Hepatic stellate cell (primary cell): ENCODE data around the gene FAM3C.
"Not testable (repeated sequence)": the region's sequence is repeated elsewhere in the genome, so short reads cannot be mapped to it uniquely, and the experiment has no call there.

Experiments
- DNase-seq: peaks from one replicate; pipeline ENCODE4 v3.0.0; 2011; ENCODE audit warnings: low spot score

Gene FAM3C

GRCh38 chr7:121395961-121396757, at the start of gene FAM3C:
Gene FAM3C (minus strand): TSS chr7:121396308. CDS start chr7:121382969, 13,339 bp downstream.
- peak; percentile 85 for DNase-seq

GRCh38 chr7:121442845-121443244, 46.7 kb upstream of the FAM3C start:
- DNase-seq, result no peak

DNA sequence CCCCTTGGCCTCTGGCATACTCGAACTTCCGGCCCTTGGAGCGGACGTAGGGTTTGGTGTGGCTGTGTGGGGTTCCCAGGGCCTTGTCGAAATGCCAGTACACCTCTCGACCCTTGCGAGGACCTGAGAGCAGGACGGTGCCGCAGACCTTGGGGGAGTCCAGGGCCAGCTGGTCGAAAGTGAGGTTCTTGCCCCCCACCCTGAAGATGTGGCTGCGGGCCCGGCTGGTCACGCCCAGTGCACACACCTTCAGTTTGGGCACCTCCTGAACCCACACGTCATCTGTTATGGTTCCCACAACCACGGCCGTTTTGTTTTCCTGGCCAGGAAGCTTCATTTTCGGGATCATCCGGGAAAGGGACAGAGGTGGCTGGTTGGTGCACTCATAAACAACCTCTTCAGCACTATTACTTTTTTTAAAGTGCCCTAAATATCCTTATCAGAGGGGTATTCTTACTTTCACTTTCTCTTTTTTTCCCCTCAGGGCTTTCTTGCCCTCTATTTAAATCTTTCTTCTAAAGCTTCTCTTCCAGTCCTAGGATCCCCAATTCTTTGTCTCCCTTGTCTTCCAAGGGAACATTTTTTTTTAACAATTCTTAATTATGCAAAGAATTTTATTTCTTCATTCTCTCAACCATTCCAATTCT, 44.9 kb upstream of the FAM3C start:
- DNase-seq, result no peak

DNA sequence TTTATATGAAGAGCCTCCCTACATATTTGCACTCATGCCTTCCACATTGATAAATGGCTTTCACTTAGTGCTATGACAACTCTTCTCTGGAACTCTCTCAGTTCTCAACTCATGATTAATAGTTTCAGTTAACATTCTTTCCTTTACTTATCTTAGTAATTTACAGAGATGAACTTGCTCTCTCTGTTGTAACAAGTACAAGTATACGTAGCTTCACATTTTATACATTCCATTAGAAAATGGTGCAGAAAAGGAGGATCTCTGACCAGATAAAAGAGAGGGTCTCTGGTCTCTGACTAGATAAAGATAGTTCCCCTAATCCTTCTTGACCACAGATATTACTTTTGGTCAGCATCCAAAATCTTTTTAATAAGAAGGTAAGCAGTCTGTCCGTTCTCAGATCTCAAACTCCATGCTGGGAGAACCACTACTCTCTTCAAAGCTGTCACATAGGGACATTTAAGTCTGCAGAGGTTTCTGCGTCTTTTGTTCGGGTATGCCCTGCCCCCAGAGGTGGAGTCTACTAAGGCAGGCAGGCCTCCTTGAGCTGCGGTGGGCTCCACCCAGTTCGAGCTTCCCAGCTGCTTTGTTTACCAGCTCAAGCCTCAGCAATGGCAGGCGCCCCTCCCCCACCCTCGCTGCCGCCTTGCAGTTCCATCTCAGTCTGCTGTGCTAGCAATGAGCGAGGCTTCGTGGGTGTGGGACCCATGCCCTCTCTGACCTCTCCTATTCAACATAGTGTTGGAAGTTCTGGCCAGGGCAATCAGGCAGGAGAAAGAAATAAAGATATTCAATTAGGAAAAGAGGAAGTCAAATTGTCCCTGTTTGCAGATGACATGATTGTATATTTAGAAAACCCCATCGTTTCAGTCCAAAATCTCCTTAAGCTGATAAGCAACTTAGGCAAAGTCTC, 42.2 kb upstream of the FAM3C start:
- DNase-seq, result peak; percentile 33

DNA sequence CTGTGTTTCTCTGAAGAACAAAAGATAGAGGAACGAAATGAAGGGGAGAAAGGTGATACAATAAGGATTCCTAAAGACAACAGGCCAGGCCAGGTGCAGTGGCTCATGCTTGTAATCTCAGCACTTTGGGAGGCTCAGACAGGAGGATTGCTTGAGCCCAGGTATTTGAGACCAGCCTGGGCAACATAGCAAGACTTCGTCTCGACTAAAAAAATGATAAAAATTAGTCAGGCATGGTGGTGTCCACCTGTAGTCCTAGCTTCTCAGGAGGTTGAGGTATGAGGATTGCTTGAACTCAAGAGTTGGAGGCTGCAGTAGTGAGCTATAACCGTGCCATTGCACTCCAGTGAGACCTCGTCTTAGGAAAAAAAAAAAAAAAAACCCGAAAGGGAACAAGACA, 41.4 kb upstream of the FAM3C start:
- DNase-seq, result no peak

DNA sequence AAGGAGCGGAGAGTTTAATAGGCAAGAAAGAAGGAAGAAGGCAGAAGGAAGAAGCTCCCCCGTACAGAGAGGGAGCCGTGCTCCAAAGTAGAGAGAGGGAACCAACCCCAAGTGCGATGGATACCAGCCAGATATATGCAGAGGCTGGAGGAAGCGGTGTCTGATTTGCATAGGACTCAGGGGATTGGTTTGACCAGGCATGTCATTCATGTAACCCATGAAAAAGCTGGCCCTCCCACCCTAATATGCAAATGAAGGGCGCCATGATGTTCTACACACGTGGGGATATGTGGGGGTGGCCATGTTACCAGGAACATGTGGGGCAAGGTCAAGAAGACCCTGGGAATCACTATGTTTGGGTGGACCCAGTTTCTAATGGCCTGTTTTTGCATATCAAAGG, 40.6 kb upstream of the FAM3C start:
- DNase-seq, result no peak

DNA sequence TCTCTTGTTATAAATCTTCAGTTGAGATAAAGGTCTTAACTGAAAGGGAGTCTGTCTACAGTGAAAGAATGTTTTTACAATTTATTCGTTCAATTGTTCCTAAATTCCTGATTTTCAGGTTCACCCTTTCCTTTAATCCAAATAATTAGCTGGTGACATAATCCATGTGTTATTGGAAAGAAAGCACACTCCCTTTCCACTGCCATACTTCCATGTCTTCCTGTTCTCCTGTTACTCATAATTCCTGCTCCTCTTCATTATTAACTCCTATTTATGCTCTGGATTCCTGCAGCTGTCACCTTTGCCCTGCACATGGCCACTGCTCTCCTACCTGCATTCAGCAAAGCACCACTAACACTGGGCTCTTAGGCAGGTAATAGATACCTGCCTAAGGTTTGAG, 40.0 kb upstream of the FAM3C start:
- no peak for DNase-seq

DNA sequence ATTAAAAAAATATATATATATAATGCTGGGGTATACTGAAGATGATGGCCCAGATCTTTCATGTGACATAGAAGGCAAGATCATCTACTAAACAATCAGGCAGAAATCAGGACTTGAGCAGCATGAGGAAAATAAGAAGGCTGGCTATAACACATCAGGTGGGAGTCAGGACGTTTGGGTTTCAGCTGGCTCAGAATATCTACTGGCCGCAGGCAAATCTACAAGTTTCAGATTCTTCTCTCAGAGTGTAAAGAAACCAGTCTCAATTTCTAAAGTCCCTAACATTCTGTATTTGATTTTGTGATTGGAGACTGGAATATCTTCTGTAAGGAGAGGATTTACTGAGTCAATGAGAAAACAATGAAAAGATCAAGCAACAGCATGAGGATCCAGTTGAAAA, 37.7 kb upstream of the FAM3C start:
- DNase-seq, result no peak

DNA sequence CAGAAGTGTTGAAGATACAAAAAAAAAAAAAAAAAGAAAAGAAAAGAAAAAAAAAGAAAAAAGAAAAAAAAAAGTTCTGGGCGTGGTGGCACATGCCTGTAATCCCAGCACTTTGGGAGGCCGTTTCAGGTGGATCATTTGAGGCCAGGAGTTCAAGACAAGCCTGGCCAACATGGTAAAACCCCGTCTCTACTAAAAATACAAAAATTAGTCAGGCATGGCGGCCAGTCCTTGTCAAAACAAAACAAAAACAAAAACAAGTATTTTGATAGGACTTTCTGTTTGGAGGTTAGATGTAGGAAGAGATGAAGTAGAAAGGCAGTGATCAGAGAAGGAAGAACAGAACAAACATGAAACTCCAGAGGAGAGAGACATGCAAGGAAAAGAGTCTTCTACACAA, 36.4 kb upstream of the FAM3C start:
- not testable (repeated sequence) for DNase-seq

DNA sequence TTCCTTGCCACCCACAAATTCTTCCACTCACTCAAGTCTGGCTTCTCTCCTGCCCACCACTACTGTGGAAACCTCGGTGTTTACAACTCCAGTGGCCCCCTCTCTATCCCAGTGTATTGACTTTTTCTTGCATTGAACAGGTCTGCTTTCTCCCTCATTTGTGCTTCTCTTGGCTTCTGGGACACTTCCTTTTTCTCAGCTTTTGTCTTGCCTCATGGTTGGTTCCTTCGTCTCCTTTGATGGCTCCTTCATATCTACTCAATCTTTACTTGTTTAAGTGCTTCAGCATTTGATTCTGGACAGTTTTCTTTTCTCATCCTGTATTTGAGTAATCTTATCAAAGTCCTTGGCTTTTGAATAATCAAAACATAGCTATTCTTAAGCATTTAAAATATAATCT, 35.9 kb upstream of the FAM3C start:
- no peak for DNase-seq

GRCh38 chr7:121431389-121431995, 35.4 kb upstream of the FAM3C start:
- no peak for DNase-seq

- no peak for DNase-seq
These were observed 34.5 kb upstream of the FAM3C start for GRCh38 chr7:121430558-121430957.

DNA sequence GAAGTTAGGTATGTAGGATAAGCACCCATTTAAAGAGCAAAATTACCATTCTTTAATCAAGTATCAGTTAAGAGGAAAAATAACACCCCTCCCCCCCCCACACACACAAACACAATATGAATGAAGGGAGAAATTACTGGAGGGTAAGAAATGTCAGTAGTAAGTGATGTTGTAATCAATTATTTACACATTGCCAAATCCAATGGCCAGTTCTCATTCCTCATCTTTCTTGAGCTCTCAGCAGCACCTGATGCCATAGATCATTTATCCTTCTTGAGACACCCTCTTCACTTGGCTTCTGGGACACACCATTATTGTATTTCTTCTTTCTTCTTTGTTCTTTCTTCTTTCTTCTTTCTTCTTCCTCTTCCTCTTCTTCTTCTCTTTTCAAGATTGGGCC, 33.7 kb upstream of the FAM3C start:
- no peak for DNase-seq

GRCh38 chr7:121428855-121429489, 32.9 kb upstream of the FAM3C start:
- DNase-seq, result no peak

GRCh38 chr7:121421743-121422142, 25.6 kb upstream of the FAM3C start:
- not testable (repeated sequence) for DNase-seq

DNA sequence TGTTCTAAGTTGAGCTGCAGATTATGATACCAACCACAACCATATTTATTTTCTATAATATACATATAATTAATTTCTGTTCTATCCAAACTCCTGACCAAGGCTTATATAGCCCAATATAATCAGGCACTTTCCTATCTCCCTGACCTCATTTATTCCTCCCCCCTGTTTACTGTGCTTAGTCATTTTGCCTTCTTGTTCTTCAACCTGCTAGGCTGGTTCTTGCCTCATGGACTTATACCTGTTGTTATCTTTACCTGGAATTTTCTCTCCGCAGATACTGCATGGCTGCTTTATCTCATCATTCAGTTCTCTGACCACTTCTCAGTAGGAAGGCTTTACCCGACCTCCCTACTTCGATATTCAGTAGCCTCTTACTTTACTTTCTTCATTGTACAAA, 24.9 kb upstream of the FAM3C start:
- DNase-seq, result no peak

- DNase-seq, result no peak
These were observed 23.4 kb upstream of the FAM3C start for GRCh38 chr7:121419201-121420148.

GRCh38 chr7:121416533-121416932, 20.4 kb upstream of the FAM3C start:
- no peak for DNase-seq

- DNase-seq, result no peak
These were observed 18.3 kb upstream of the FAM3C start for GRCh38 chr7:121414436-121414835.

DNA sequence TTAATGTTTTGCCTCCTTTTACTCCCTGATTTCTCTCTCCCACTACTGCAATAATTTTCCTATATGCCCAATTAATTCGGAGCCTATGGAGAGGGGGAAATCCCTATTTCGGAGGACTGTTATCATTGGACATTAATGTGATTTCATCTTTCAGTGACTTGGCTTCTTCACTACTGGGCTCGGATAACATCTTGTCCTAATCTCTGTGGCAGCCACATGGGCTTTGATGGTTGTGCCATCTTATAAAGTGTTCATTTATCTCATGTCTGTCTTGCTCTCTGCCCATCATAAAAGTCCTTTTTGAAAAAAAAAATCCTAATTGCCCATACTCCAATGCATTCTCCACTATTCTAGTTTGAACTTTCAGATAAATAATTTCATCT, 15.5 kb upstream of the FAM3C start:
- DNase-seq, result no peak
